ENCODE measurements around the gene ANTXR1. TPM values are rescaled to one million over a fixed set of nuclear protein-coding genes. Genes with fewer than 3 reads are reported as not detected.

Gene ANTXR1
- total RNA-seq, 5 donors from 2014 or later (not counting 1 experiment from before 2014, with no cell fraction given): 0.19 to 0.79 (median 0.63) TPM; not detected in 1

GRCh38 chr2:68995916-68996315 lies 17.1 kb upstream of the ANTXR1 start:
- no peaks in the 10 kb centered on the region for H3K36me3 Mint-ChIP-seq
- H3K4me1 ChIP-seq (ENCODE audit: control insufficient read depth in 1 of 2, extremely low read depth in 1 of 2, insufficient read depth in 2 of 2, low read length in 2 of 2): no peaks in the 10 kb centered on the region
- ATAC-seq (replicated peaks in 1 of 4) (no peak), DNase-seq (no peak)
- CTCF ChIA-PET: no interaction called here
- H3K4me1 Mint-ChIP-seq: no peaks in the 10 kb centered on the region
- no peak overlapping the region for H3K27ac Mint-ChIP-seq
- H3K9me3 ChIP-seq: no peaks in the 10 kb centered on the region
- no peak overlapping the region for H3K27ac ChIP-seq (ENCODE audit: low read length)
- POLR2A ChIA-PET: no interaction called here
- H3K4me3 Mint-ChIP-seq: no peak overlapping the region
- H3K27me3 Mint-ChIP-seq: peaks cover 14 to 22% of the 10 kb centered on the region in 2 donors
- H3K9me3 Mint-ChIP-seq: peaks cover 0 to 3% (median 0%) of the 10 kb centered on the region in 3 donors
- H3K27me3 ChIP-seq (replicated peaks in 1 of 2; ENCODE audit: control insufficient read depth in 2 of 2, extremely low read depth in 1 of 2, insufficient read depth in 2 of 2, low read length in 1 of 2): peaks cover 0 to 6% of the 10 kb centered on the region in 2 experiments
- no peak overlapping the region for H3K4me3 ChIP-seq (ENCODE audit: control insufficient read depth in 1 of 2, extremely low read depth in 1 of 2, low read length in 1 of 2)
- no peaks in the 10 kb centered on the region for H3K36me3 ChIP-seq (ENCODE audit: control insufficient read depth in 2 of 2, extremely low read depth in 1 of 2, insufficient read depth in 1 of 2, low read length in 1 of 2)
- WGBS (ENCODE audit: insufficient coverage): 0% methylated on average over 1 of the region's 3 CpGs

GRCh38 chr2:68997401-68997800 lies 15.6 kb upstream of the ANTXR1 start:
- Histone ChIP-seq H3K27me3 (replicated peaks in 1 of 2; ENCODE audit: control insufficient read depth in 2 of 2, extremely low read depth in 1 of 2, insufficient read depth in 2 of 2, low read length in 1 of 2) (peaks cover 0 to 6% of the 10 kb centered on the region in 2 experiments), H3K27ac (ENCODE audit: low read length) (no peak overlapping the region), H3K4me1 (ENCODE audit: control insufficient read depth in 1 of 2, extremely low read depth in 1 of 2, insufficient read depth in 2 of 2, low read length in 2 of 2) (no peaks in the 10 kb centered on the region), H3K4me3 (ENCODE audit: control insufficient read depth in 1 of 2, extremely low read depth in 1 of 2, low read length in 1 of 2) (no peak overlapping the region), H3K36me3 (ENCODE audit: control insufficient read depth in 2 of 2, extremely low read depth in 1 of 2, insufficient read depth in 1 of 2, low read length in 1 of 2) (no peaks in the 10 kb centered on the region), H3K9me3 (no peaks in the 10 kb centered on the region)
- DNase-seq: no peak
- no peak overlapping the region for H3K4me3 Mint-ChIP-seq
- no peak for ATAC-seq (replicated peaks in 1 of 4)
- ChIA-PET CTCF (no interaction called here), POLR2A (no interaction called here)
- peaks cover 28 to 34% of the 10 kb centered on the region in 2 donors for H3K27me3 Mint-ChIP-seq
- H3K27ac Mint-ChIP-seq: no peak overlapping the region
- no peaks in the 10 kb centered on the region for H3K4me1 Mint-ChIP-seq
- no peaks in the 10 kb centered on the region for H3K36me3 Mint-ChIP-seq
- H3K9me3 Mint-ChIP-seq: peaks cover 2 to 13% (median 12%) of the 10 kb centered on the region in 3 donors

- Mint-ChIP-seq H3K27ac (no peak overlapping the region), H3K4me3 (no peak overlapping the region), H3K4me1 (no peaks in the 10 kb centered on the region), H3K36me3 (no peaks in the 10 kb centered on the region), H3K9me3 (peaks cover 3 to 21% (median 13%) of the 10 kb centered on the region in 3 donors), H3K27me3 (peaks cover 30 to 41% of the 10 kb centered on the region in 2 donors)
- POLR2A ChIA-PET: no interaction called here
- Histone ChIP-seq H3K27me3 (replicated peaks in 1 of 2; ENCODE audit: control insufficient read depth in 2 of 2, extremely low read depth in 1 of 2, insufficient read depth in 2 of 2, low read length in 1 of 2) (peaks cover 0 to 3% of the 10 kb centered on the region in 2 experiments), H3K27ac (ENCODE audit: low read length) (no peak overlapping the region), H3K4me1 (ENCODE audit: control insufficient read depth in 1 of 2, extremely low read depth in 1 of 2, insufficient read depth in 2 of 2, low read length in 2 of 2) (no peaks in the 10 kb centered on the region), H3K9me3 (no peaks in the 10 kb centered on the region), H3K36me3 (ENCODE audit: control insufficient read depth in 2 of 2, extremely low read depth in 1 of 2, insufficient read depth in 1 of 2, low read length in 1 of 2) (no peaks in the 10 kb centered on the region), H3K4me3 (ENCODE audit: control insufficient read depth in 1 of 2, extremely low read depth in 1 of 2, low read length in 1 of 2) (no peak overlapping the region)
- CTCF ChIA-PET: interaction anchor here (0.6 to 1.2 kb wide), 3 partner anchors 9 to 82 kb away, joined by 3 to 7 read pairs (median 3); no protein-coding TSS in a partner anchor
- ATAC-seq (replicated peaks in 1 of 4) (no peak), DNase-seq (no peak)
Measured at GRCh38 chr2:69001879-69002278, 11.1 kb upstream of the ANTXR1 start.

- H3K4me1 ChIP-seq (ENCODE audit: control insufficient read depth in 1 of 2, extremely low read depth in 1 of 2, insufficient read depth in 2 of 2, low read length in 2 of 2): no peaks in the 10 kb centered on the region
- H3K27me3 ChIP-seq (replicated peaks in 1 of 2; ENCODE audit: control insufficient read depth in 2 of 2, extremely low read depth in 1 of 2, insufficient read depth in 2 of 2, low read length in 1 of 2): no peaks in the 10 kb centered on the region
- H3K4me3 ChIP-seq (ENCODE audit: control insufficient read depth in 1 of 2, extremely low read depth in 1 of 2, low read length in 1 of 2): no peak overlapping the region
- no peaks in the 10 kb centered on the region for H3K4me1 Mint-ChIP-seq
- CTCF ChIA-PET: interaction anchor here in 1 of 2 donors (0.7 kb wide), 1 partner anchor 157 kb away, joined by 3 read pairs; no protein-coding TSS in a partner anchor
- no peaks in the 10 kb centered on the region for H3K36me3 Mint-ChIP-seq
- no peaks in the 10 kb centered on the region for H3K36me3 ChIP-seq (ENCODE audit: control insufficient read depth in 2 of 2, extremely low read depth in 1 of 2, insufficient read depth in 1 of 2, low read length in 1 of 2)
- H3K9me3 Mint-ChIP-seq: peaks cover 3 to 21% (median 13%) of the 10 kb centered on the region in 3 donors
- ATAC-seq (replicated peaks in 1 of 4): no peak
- POLR2A ChIA-PET: no interaction called here
- H3K27ac ChIP-seq (ENCODE audit: low read length): no peak overlapping the region
- H3K27me3 Mint-ChIP-seq: peaks cover 28 to 36% of the 10 kb centered on the region in 2 donors
- WGBS (ENCODE audit: insufficient coverage): 100% methylated on average over 2 of the region's 2 CpGs
- H3K4me3 Mint-ChIP-seq: no peak overlapping the region
- no peak overlapping the region for H3K27ac Mint-ChIP-seq
- no peak for DNase-seq
- no peaks in the 10 kb centered on the region for H3K9me3 ChIP-seq
Measured at GRCh38 chr2:69003731-69004130, 9.2 kb upstream of the ANTXR1 start.

- no peaks in the 10 kb centered on the region for H3K36me3 Mint-ChIP-seq
- ATAC-seq (replicated peaks in 1 of 4) (no peak), DNase-seq (no peak)
- no peaks in the 10 kb centered on the region for H3K4me1 Mint-ChIP-seq
- ChIA-PET CTCF (no interaction called here), POLR2A (no interaction called here)
- H3K4me3 Mint-ChIP-seq: no peak overlapping the region
- H3K4me3 ChIP-seq (ENCODE audit: control insufficient read depth in 1 of 2, extremely low read depth in 1 of 2, low read length in 1 of 2): no peak overlapping the region
- H3K9me3 Mint-ChIP-seq: peaks cover 3 to 11% (median 3%) of the 10 kb centered on the region in 3 donors
- no peaks in the 10 kb centered on the region for H3K36me3 ChIP-seq (ENCODE audit: control insufficient read depth in 2 of 2, extremely low read depth in 1 of 2, insufficient read depth in 1 of 2, low read length in 1 of 2)
- H3K4me1 ChIP-seq (ENCODE audit: control insufficient read depth in 1 of 2, extremely low read depth in 1 of 2, insufficient read depth in 2 of 2, low read length in 2 of 2): no peaks in the 10 kb centered on the region
- no peaks in the 10 kb centered on the region for H3K9me3 ChIP-seq
- H3K27me3 ChIP-seq (replicated peaks in 1 of 2; ENCODE audit: control insufficient read depth in 2 of 2, extremely low read depth in 1 of 2, insufficient read depth in 2 of 2, low read length in 1 of 2): peaks cover 2 to 3% of the 10 kb centered on the region in 2 experiments
- no peak overlapping the region for H3K27ac ChIP-seq (ENCODE audit: low read length)
- no peak overlapping the region for H3K27ac Mint-ChIP-seq
- H3K27me3 Mint-ChIP-seq: peaks cover 22 to 23% of the 10 kb centered on the region in 2 donors
Measured at GRCh38 chr2:69007169-69007568, 5.8 kb upstream of the ANTXR1 start.

- ChIA-PET CTCF (no interaction called here), POLR2A (no interaction called here)
- H3K27ac Mint-ChIP-seq: no peak overlapping the region
- Histone ChIP-seq H3K9me3 (no peaks in the 10 kb centered on the region), H3K36me3 (ENCODE audit: control insufficient read depth in 2 of 2, extremely low read depth in 1 of 2, insufficient read depth in 1 of 2, low read length in 1 of 2) (no peaks in the 10 kb centered on the region), H3K4me3 (ENCODE audit: control insufficient read depth in 1 of 2, extremely low read depth in 1 of 2, low read length in 1 of 2) (no peak overlapping the region), H3K27ac (ENCODE audit: low read length) (no peak overlapping the region), H3K4me1 (ENCODE audit: control insufficient read depth in 1 of 2, extremely low read depth in 1 of 2, insufficient read depth in 2 of 2, low read length in 2 of 2) (peaks cover 0 to 2% of the 10 kb centered on the region in 2 experiments), H3K27me3 (replicated peaks in 1 of 2; ENCODE audit: control insufficient read depth in 2 of 2, extremely low read depth in 1 of 2, insufficient read depth in 2 of 2, low read length in 1 of 2) (peaks cover 3 to 6% of the 10 kb centered on the region in 2 experiments)
- peaks cover 22% of the 10 kb centered on the region in 2 donors for H3K27me3 Mint-ChIP-seq
- H3K4me1 Mint-ChIP-seq: peaks cover 2 to 3% (median 3%) of the 10 kb centered on the region in 3 donors
- no peak for DNase-seq
- H3K36me3 Mint-ChIP-seq: no peaks in the 10 kb centered on the region
- H3K9me3 Mint-ChIP-seq: peaks cover 0 to 8% (median 0%) of the 10 kb centered on the region in 3 donors
- no peak overlapping the region for H3K4me3 Mint-ChIP-seq
- ATAC-seq (replicated peaks in 1 of 4): no peak
Measured at GRCh38 chr2:69007603-69008002, 5.4 kb upstream of the ANTXR1 start.

All from T-cell (primary cell).